ENCODE data around the gene OR13G1. TPM values are rescaled to one million over a fixed set of nuclear protein-coding genes. Genes with fewer than 3 reads are reported as not detected.

The OR13G1 gene
- total RNA-seq, 2 donors from 2014 or later = not detected

- Histone ChIP-seq H3K4me3 (no peak overlapping the region), H3K9me3 (no peaks in the 10 kb centered on the region), H3K36me3 (replicated peaks in 1 of 2; ENCODE audit: insufficient read depth in 1 of 2, low read depth in 2 of 2) (no peaks in the 10 kb centered on the region), H3K4me1 (no peaks in the 10 kb centered on the region), H3K27ac (no peak overlapping the region), H3K27me3 (no peaks in the 10 kb centered on the region)
- WGBS, 2 donors = 57 to 76% methylated on average over 6 of the region's 6 CpGs
- ATAC-seq (no peak), DNase-seq (no peak)
- intact Hi-C loops (cut with DNase I) = no loop called here
- TF ChIP-seq POLR2A (IDR thresholded peaks at IDR 0.05) (no peak), CTCF (IDR thresholded peaks at IDR 0.05) (no peak)
Measured at GRCh38 chr1:247638781-247639180, 40.8 kb downstream of the OR13G1 start.

GRCh38 chr1:247638011-247638410 is 41.5 kb downstream of the OR13G1 start:
- intact Hi-C loops (cut with DNase I) = no loop called here
- H3K9me3 ChIP-seq = no peaks in the 10 kb centered on the region
- H3K4me1 ChIP-seq = no peaks in the 10 kb centered on the region
- H3K27ac ChIP-seq = no peak overlapping the region
- no peaks in the 10 kb centered on the region for H3K27me3 ChIP-seq
- DNase-seq (no peak), ATAC-seq (no peak)
- WGBS, 2 donors = 52 to 53% methylated on average over 4 of the region's 4 CpGs
- H3K4me3 ChIP-seq = no peak overlapping the region
- H3K36me3 ChIP-seq (replicated peaks in 1 of 2; ENCODE audit: insufficient read depth in 1 of 2, low read depth in 2 of 2) = no peaks in the 10 kb centered on the region
- TF ChIP-seq POLR2A (IDR thresholded peaks at IDR 0.05) (no peak), CTCF (IDR thresholded peaks at IDR 0.05) (no peak)

GRCh38 chr1:247627951-247628350 is 51.6 kb downstream of the OR13G1 start:
- TF ChIP-seq POLR2A (IDR thresholded peaks at IDR 0.05) (no peak), CTCF (IDR thresholded peaks at IDR 0.05) (no peak)
- no peak for DNase-seq
- no peak overlapping the region for H3K4me3 ChIP-seq
- 28 to 65% methylated on average over 2 to 3 of the region's 3 CpGs for WGBS, 2 donors
- intact Hi-C loops (cut with DNase I) = no loop called here
- H3K27me3 ChIP-seq = no peaks in the 10 kb centered on the region
- H3K27ac ChIP-seq = no peak overlapping the region
- H3K9me3 ChIP-seq = no peaks in the 10 kb centered on the region
- H3K4me1 ChIP-seq = no peaks in the 10 kb centered on the region
- no peaks in the 10 kb centered on the region for H3K36me3 ChIP-seq (replicated peaks in 1 of 2; ENCODE audit: insufficient read depth in 1 of 2, low read depth in 2 of 2)
- ATAC-seq = no peak

Other genes with a start within 250 kb of the OR13G1 start
- not detected for gene OR2B11, start 221.6 kb downstream of the OR13G1 start, total RNA-seq
- gene OR2C3, start 143.3 kb downstream of the OR13G1 start, total RNA-seq = not detected
- under 1 TPM in 1 of 2 donors, not detected in 1; 0.66 TPM for gene GCSAML, start 130.6 kb downstream of the OR13G1 start, total RNA-seq
- gene OR2G2, start 91.4 kb downstream of the OR13G1 start, total RNA-seq = not detected
- gene OR2G3, start 74.2 kb downstream of the OR13G1 start, total RNA-seq = not detected
- gene OR6F1, start 36.9 kb upstream of the OR13G1 start, total RNA-seq = not detected
- gene OR14K1, start 58.9 kb upstream of the OR13G1 start, total RNA-seq = 1 to 10 TPM in 1 of 2 donors, not detected in 1; 1.3 TPM
- gene OR14A2, start 68.4 kb upstream of the OR13G1 start, total RNA-seq = not detected
- gene OR1C1, start 80.8 kb upstream of the OR13G1 start, total RNA-seq = not detected
- not detected for gene OR14A16, start 144.4 kb upstream of the OR13G1 start, total RNA-seq
- gene OR11L1, start 162.2 kb upstream of the OR13G1 start, total RNA-seq = not detected
- gene TRIM58, start 177.4 kb upstream of the OR13G1 start, total RNA-seq = 1 to 10 TPM in 1 of 2 donors, under 1 TPM in 1; 0.99 to 3.4 TPM
- gene OR2W3, start 215.8 kb upstream of the OR13G1 start, total RNA-seq = 1 to 10 TPM in 1 of 2 donors, not detected in 1; 1.3 TPM
- gene OR2T8, start 240.5 kb upstream of the OR13G1 start, total RNA-seq = not detected
- not detected for gene OR2AJ1, start 245.2 kb upstream of the OR13G1 start, total RNA-seq